PC-3 (cell line): ENCODE measurements around the gene DCUN1D5. TPM values are rescaled to one million over a fixed set of nuclear protein-coding genes. Genes with fewer than 3 reads are reported as not detected.

ENCODE experiments used
- ATAC-seq: fragments of 200-7000 bp; cut with Tn5 transposase; 2 replicates; pipeline ENCODE4 v1.9.1; 2020; ENCODE audit warnings: mild to moderate bottlenecking, moderate library complexity
- BruUV-seq: library from RNA; stranded (reverse); fragments of 400-500 nt; replicated peaks from 2 replicates; lab custom pipeline; 2021; lab: Mats Ljungman, UMichigan
- CTCF ChIA-PET: fragments of 300-600 bp; sonication (Branson Sonifier 250); formaldehyde crosslinking; loops from one replicate; lab custom pipeline; 2022; ENCODE audit warnings: antibody characterized with exemption; lab: Charles Lee
- POLR2A ChIA-PET: fragments of 300-600 bp; sonication (Branson Sonifier 250); formaldehyde crosslinking; loops from one replicate; lab custom pipeline; 2022; ENCODE audit warnings: antibody characterized with exemption; ENCODE audit not compliant: unreplicated experiment; lab: Charles Lee
- DNase-seq: peaks from one replicate; pipeline ENCODE4 v3.0.0-alpha.2; 2015
- H2AFZ ChIP-seq: fragments of 300-600 bp; sonication (generic); 2 replicates; pipeline ENCODE4 v1.6.0; 2016; ENCODE audit warnings: antibody characterized with exemption, low read length
- H3F3A ChIP-seq: fragments of 300-600 bp; sonication (generic); one replicate; pipeline ENCODE4 v1.6.0; 2017; ENCODE audit warnings: antibody characterized with exemption, low read length, control low read depth, mild to moderate bottlenecking; ENCODE audit not compliant: unreplicated experiment
- H3K27ac ChIP-seq: fragments of 300-600 bp; sonication (generic); 2 replicates; pipeline ENCODE4 v1.5.1; 2016; ENCODE audit warnings: mild to moderate bottlenecking, low read length
- H3K27me3 ChIP-seq: fragments of 300-600 bp; sonication (generic); 2 replicates; pipeline ENCODE4 v1.6.1; 2016; ENCODE audit warnings: low read length, mixed read lengths
- H3K36me3 ChIP-seq: fragments of 300-600 bp; sonication (generic); 2 replicates; pipeline ENCODE4 v1.6.1; 2016; ENCODE audit warnings: low read depth, mixed run types, low read length, mixed read lengths
- H3K4me1 ChIP-seq: fragments of 300-600 bp; sonication (generic); 2 replicates; pipeline ENCODE4 v1.5.1; 2016; ENCODE audit warnings: low read length; ENCODE audit not compliant: insufficient read depth
- H3K4me2 ChIP-seq: fragments of 300-600 bp; sonication (generic); 2 replicates; pipeline ENCODE4 v1.6.0; 2016; ENCODE audit warnings: low read length
- H3K4me3 ChIP-seq: fragments of 300-600 bp; sonication (generic); 2 replicates; pipeline ENCODE4 v1.5.1; 2016; ENCODE audit warnings: mild to moderate bottlenecking, low read length, mixed read lengths
- H3K79me2 ChIP-seq: fragments of 300-600 bp; sonication (generic); 2 replicates; pipeline ENCODE4 v1.6.1; 2017; ENCODE audit warnings: low read length, mixed read lengths
- H3K9ac ChIP-seq: fragments of 300-600 bp; sonication (generic); 2 replicates; pipeline ENCODE4 v1.6.0; 2016; ENCODE audit warnings: mild to moderate bottlenecking, low read length
- H3K9me2 ChIP-seq: fragments of 300-600 bp; sonication (generic); replicated peaks from 2 replicates; pipeline ENCODE4 v1.6.1; 2016; ENCODE audit warnings: mixed run types, low read length, mixed read lengths
- H3K9me3 ChIP-seq: fragments of 300-600 bp; sonication (generic); 2 replicates; pipeline ENCODE4 v1.6.1; 2016; ENCODE audit warnings: low read length, mixed read lengths
- H4K20me1 ChIP-seq: fragments of 300-600 bp; sonication (generic); 2 replicates; pipeline ENCODE4 v1.6.1; 2016; ENCODE audit warnings: low read length, mixed read lengths
- EZH2 ChIP-seq: fragments of 300-600 bp; sonication (generic); IDR thresholded peaks from one replicate; pipeline ENCODE4 v1.6.1; 2017; ENCODE audit warnings: antibody characterized with exemption, mild to moderate bottlenecking, low read length; ENCODE audit not compliant: unreplicated experiment
- EZH2phosphoT487 ChIP-seq: fragments of 300-600 bp; sonication (generic); IDR thresholded peaks from 2 replicates; pipeline ENCODE4 v1.6.1; 2018; ENCODE audit warnings: mild to moderate bottlenecking, antibody characterized with exemption, low read length, borderline replicate concordance
- intact Hi-C: fragments of 100-400 bp; cut with micrococcal nuclease; formaldehyde crosslinking; loops from 2 replicates; pipeline ENCODE4 v1.9.0; 2023
- total RNA-seq: library from RNA; depleted of rRNA; stranded (reverse); fragments of >200 nt; gene quantifications from 2 replicates; pipeline ENCODE4 v1.2.3, GENCODE V29; 2014
- TF ChIP-seq, protein P1 (sequence below): fragments of 300-600 bp; sonication (generic); conservative IDR thresholded peaks from 2 replicates; pipeline ENCODE4 v1.5.1; 2017; ENCODE audit warnings: antibody characterized with exemption, low read depth, mild to moderate bottlenecking, low read length

Gene DCUN1D5
- total RNA-seq, 1 experiment from 2014 or later: 206 TPM

DNA sequence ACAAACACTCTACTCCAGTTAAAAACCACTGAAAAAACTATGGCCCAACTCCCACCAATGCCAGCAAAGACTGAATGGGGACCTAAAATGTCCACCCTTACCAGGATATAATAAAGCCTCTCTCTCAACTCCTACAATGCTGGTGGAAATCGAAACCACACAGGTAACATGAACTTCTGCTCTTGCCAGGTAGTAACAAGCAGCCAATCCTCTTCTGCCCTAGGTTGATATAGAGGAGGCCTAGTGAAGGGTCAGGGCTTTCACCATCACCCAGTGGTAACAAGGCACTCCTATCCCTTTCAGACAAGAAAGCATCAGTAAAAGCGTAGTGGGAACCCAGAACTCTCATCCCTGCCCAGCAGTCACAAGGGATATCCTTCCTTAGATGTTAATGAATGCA lies 22.6 kb downstream of the DCUN1D5 start:
- no peak overlapping the region for H3K27ac ChIP-seq
- 0 out of 2 replicates have a peak, but pooled peaks cover 14% of the 10 kb centered on the region for H4K20me1 ChIP-seq
- H3K27me3 ChIP-seq: no peaks in the 10 kb centered on the region
- no peak overlapping the region for H3K4me3 ChIP-seq
- DNase-seq (no peak), ATAC-seq (no peak)
- H3F3A ChIP-seq: no peaks in the 10 kb centered on the region
- H2AFZ ChIP-seq: no peak overlapping the region
- no peaks in the 10 kb centered on the region for H3K9me3 ChIP-seq
- CTCF ChIA-PET: interaction anchor here (0.7 kb wide), 1 partner anchor 154 kb away, joined by 3 read pairs; no protein-coding TSS in a partner anchor
- H3K9ac ChIP-seq: no peak overlapping the region
- peaks cover 23% of the 10 kb centered on the region; the same call in 1 of the 2 replicates for H3K36me3 ChIP-seq
- H3K4me1 ChIP-seq: no peaks in the 10 kb centered on the region
- TF ChIP-seq EZH2phosphoT487: no peak
- TF ChIP-seq EZH2: no peak
- TF ChIP-seq, protein P1, sequence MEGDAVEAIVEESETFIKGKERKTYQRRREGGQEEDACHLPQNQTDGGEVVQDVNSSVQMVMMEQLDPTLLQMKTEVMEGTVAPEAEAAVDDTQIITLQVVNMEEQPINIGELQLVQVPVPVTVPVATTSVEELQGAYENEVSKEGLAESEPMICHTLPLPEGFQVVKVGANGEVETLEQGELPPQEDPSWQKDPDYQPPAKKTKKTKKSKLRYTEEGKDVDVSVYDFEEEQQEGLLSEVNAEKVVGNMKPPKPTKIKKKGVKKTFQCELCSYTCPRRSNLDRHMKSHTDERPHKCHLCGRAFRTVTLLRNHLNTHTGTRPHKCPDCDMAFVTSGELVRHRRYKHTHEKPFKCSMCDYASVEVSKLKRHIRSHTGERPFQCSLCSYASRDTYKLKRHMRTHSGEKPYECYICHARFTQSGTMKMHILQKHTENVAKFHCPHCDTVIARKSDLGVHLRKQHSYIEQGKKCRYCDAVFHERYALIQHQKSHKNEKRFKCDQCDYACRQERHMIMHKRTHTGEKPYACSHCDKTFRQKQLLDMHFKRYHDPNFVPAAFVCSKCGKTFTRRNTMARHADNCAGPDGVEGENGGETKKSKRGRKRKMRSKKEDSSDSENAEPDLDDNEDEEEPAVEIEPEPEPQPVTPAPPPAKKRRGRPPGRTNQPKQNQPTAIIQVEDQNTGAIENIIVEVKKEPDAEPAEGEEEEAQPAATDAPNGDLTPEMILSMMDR: no peak
- H3K9me2 ChIP-seq: no peaks in the 10 kb centered on the region
- intact Hi-C loops: no loop called here
- BruUV-seq: no TSS peak
- H3K4me2 ChIP-seq: no peak overlapping the region
- H3K79me2 ChIP-seq: peaks cover 59% of the 10 kb centered on the region
- POLR2A ChIA-PET: interaction anchor here (0.6 kb wide), 1 partner anchor 20 kb away, joined by 3 read pairs; no protein-coding TSS in a partner anchor

DNA sequence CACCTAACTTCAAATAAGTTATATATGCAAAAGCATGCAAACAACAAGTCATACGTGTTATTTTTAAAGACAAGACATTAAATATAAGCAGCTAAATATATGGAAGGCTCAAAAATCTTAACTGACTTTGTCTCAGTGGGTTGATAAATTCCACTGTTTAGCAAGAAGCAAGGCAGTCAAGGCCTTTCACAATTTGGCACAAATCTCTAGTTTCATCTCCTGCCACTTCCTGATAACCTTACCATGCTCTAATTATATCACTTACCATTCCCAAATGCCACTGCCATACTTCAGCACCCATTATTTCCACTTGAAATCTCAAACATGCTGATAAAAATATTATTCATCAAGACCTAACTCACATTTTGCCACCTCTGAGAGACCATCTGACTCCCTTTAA lies 24.8 kb downstream of the DCUN1D5 start:
- Histone ChIP-seq H3F3A (no peaks in the 10 kb centered on the region), H3K9me3 (no peaks in the 10 kb centered on the region), H3K4me2 (no peak overlapping the region), H2AFZ (no peak overlapping the region), H3K9me2 (no peaks in the 10 kb centered on the region), H3K79me2 (peaks cover 45% of the 10 kb centered on the region), H3K9ac (no peak overlapping the region), H3K36me3 (peaks cover 39% of the 10 kb centered on the region), H4K20me1 (0 out of 2 replicates have a peak, but pooled peaks cover 14% of the 10 kb centered on the region), H3K4me3 (no peak overlapping the region), H3K4me1 (no peaks in the 10 kb centered on the region), H3K27ac (no peak overlapping the region), H3K27me3 (no peaks in the 10 kb centered on the region)
- intact Hi-C loops: no loop called here
- POLR2A ChIA-PET: no interaction called here
- ATAC-seq: no peak
- BruUV-seq: no TSS peak
- no peak for DNase-seq
- no peak for TF ChIP-seq EZH2
- no peak for TF ChIP-seq EZH2phosphoT487
- TF ChIP-seq, protein P1: no peak
- CTCF ChIA-PET: interaction anchor here (0.7 kb wide), 1 partner anchor 334 kb away, joined by 4 read pairs; no protein-coding TSS in a partner anchor

DNA sequence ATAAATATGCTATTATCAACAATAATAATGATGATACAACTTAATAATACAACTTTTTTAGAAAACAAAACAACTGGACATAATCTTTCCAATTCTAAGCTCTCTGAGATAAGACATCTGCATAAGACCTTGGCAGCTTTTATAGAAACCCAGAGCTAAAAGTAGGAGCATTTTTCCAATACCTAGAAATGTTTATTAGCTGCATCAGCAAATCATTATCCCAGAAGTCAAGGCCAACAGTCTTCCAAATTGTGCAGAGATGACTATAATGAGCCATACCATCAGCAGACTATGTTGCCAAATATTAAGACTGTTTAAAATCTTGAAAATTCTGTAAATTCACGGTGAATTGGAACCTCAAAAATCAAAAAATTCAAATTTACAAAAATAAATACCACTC lies 30.3 kb downstream of the DCUN1D5 start:
- Histone ChIP-seq H3K27me3 (no peaks in the 10 kb centered on the region), H2AFZ (no peak overlapping the region), H3K36me3 (peaks cover 60% of the 10 kb centered on the region), H3K9me3 (no peaks in the 10 kb centered on the region), H3K9me2 (no peaks in the 10 kb centered on the region), H3K4me2 (no peak overlapping the region), H3K27ac (no peak overlapping the region), H4K20me1 (no peaks in the 10 kb centered on the region), H3K79me2 (no peaks in the 10 kb centered on the region), H3K9ac (no peak overlapping the region), H3K4me1 (no peaks in the 10 kb centered on the region), H3F3A (no peaks in the 10 kb centered on the region), H3K4me3 (no peak overlapping the region)
- no TSS peak for BruUV-seq
- ATAC-seq (no peak), DNase-seq (no peak)
- TF ChIP-seq EZH2: no peak
- TF ChIP-seq EZH2phosphoT487: no peak
- TF ChIP-seq, protein P1: no peak
- POLR2A ChIA-PET: no interaction called here
- intact Hi-C loops: no loop called here
- CTCF ChIA-PET: no interaction called here
